Inferior parietal cortex (tissue), 1 donor: ENCODE data around the gene RTCA.
"Not testable (repeated sequence)": the region's sequence is repeated elsewhere in the genome, so short reads cannot be mapped to it uniquely, and the experiment has no call there.

Experiments
- DNase-seq: peaks from one replicate; pipeline ENCODE4 v3.0.0-alpha.2; 2016; ENCODE audit errors: extremely low spot score

RTCA gene

GRCh38 chr1:100306735-100307313, 40.8 kb downstream of the RTCA start:
- no peak for DNase-seq

- DNase-seq, result no peak
Measured at GRCh38 chr1:100308777-100309176, 42.8 kb downstream of the RTCA start.

DNA sequence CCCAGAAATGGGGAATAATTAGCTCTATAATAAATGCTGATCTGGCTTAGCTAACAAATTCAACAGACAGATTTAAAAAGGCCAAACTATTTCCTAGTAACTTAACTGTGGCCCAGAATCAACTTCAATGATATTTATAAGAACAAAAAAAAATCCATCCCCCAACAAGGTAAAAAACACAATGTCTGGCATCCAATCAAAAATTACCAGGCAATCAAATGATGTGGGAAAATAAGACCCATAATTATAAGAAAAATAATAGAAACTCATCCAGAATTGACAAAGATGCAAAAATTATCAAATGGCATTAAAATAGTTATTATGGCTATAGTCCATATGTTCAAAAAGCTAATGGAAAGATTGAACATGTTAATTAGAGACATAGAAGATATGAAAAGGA, 43.8 kb downstream of the RTCA start:
- no peak for DNase-seq

DNA sequence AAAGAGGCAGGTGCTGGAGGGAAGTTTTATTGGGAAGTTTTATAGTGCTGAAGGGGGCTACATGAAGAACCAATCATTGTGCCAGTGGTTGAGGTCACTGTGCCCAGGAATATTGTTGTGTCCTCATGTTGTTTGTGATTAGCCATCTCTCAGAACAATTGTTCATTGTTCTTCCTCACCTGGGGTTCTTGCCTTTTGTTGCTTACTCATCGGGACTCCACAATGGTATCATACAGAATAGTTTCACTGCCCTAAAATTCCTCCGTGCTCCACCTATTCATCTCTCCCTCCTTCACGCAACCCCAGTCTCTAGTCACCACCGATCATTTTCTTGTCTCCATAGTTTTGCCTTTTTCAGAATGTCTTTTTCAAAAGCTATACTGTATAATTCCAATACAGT, 47.4 kb downstream of the RTCA start:
- no peak for DNase-seq

- no peak for DNase-seq
Measured at GRCh38 chr1:100316622-100317021, 50.6 kb downstream of the RTCA start.

DNA sequence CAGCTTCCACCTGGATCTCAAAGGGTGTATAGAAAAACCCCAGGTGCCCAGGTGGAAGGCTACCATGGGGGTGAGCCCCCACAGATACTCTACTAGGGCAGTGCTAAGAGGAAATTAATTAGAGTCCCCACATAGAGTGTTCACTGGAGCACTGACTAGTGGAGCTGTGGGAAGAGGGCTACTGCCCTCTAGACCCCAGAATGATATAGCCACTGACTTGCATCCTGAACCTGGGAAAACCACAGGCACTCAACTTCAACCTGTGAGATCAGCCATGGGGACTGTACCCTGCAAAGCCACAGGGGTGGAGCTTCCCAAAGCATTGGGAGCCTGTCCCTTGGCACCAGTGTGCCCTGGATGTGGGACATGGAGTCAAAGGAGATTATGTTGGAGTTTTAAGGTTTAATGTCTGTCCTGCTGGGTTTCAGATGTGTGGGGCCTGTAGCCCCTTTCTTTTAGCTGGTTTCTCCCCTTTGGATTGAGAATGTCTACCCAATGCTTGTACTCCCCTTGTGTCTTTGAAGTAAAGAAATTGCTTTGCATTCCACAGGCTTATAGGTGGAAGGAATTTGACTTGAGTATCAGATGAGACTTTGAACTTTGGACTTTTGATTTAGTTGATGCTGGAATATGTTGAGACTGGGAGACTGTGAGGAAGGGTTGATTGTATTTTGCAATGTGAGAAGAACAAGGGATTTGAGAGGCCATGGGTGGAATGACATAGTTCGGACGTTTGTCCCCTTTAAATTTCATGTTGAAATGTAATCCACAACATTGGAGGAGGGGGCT, 54.5 kb downstream of the RTCA start:
- DNase-seq, result no peak

GRCh38 chr1:100321100-100321493, 55.1 kb downstream of the RTCA start:
- no peak for DNase-seq

DNA sequence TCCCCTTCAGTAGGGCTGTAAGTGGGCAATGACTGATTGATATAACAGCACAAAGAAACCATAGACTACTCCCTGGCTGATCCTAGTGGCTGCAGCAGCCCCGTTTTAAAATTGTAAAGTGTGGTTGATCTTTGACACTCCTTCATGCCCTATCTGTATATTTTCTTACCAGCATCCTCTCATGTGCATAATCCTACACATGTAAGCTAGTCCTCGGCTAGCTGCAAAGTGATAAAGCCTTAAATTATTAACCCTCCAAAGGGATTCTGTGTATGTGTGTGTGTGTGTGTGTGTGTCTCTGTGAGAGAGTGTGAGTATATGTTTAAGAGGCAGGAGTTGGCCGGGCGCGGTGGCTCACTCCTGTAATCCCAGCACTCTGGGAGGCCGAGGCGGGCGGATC, 55.5 kb downstream of the RTCA start:
- no peak for DNase-seq

- no peak for DNase-seq
Measured at GRCh38 chr1:100322436-100323211, 56.6 kb downstream of the RTCA start.

DNA sequence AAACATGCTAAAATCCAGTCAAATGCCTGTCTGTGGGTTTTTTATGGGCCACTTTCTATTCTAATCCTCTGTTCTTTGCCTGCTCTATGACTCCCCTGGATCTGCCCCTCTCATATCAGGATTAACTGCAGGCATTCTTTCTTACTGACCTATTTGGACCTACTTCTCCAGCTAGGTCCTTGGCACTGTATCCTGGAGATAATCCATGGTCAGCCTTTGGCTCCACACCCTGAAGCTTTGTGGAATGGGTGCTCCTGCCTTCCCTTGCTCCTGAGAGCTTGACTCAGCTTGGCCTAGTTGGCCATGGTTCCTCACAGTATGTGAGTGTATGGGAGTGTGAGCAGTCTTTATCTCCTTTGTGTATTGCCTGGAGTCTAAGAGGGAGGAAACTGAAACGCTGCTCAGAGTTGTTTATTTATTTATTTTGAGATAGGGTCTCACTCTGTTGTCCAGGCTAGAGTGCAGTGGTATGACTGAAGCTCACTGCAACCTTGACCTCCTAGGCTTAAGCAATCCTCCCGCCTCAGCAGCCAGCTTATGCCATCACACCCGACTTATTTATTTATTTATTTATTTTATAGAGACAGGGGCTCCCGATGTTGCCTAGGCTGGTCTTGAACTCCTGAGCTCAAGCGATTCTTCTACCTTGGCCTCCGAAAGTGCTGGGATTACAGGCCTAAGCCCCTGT, 57.5 kb downstream of the RTCA start:
- DNase-seq, result no peak

- no peak for DNase-seq
Measured at GRCh38 chr1:100325415-100326324, 59.7 kb downstream of the RTCA start.

GRCh38 chr1:100326325-100326670, 60.3 kb downstream of the RTCA start:
- not testable (repeated sequence) for DNase-seq

DNA sequence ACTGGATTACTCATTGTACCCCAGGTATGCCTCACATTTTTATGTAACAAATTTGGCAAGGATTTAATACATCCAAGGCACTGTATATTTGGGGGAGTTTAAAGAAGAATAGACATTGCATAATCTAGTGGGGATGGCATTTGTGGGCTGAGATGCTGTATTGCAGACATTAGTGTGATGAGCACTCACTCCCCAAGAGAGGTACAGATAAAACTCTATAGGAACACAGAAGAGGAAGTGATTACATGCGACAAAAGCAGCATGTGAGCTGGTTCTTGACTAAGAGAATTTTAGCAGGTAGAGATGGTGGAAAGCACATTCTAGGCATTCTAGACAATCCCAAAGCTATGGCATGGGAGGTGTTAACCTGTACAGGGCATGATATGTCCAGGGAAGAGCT, 62.1 kb downstream of the RTCA start:
- no peak for DNase-seq

DNA sequence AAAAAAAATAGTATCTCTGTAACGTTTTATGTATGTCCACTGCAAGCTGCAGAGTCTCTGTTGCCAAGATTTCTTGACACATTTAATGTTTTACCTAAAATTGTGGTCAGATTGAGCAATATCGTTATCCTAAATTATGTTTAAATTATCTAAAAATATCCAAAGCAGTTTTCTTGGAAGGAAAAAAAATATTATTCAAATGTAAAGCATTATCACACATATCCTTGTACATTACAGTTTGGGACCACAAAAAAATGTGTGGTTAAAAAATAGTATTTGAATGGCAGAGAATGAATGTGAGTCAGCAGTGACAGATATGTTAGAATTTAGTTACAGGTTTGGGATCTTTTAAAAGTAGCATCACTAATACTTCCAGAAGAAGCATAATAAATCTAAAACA, 65.1 kb downstream of the RTCA start:
- DNase-seq, result not testable (repeated sequence)

- no peak for DNase-seq
Measured at GRCh38 chr1:100332331-100332730, 66.3 kb downstream of the RTCA start.

DNA sequence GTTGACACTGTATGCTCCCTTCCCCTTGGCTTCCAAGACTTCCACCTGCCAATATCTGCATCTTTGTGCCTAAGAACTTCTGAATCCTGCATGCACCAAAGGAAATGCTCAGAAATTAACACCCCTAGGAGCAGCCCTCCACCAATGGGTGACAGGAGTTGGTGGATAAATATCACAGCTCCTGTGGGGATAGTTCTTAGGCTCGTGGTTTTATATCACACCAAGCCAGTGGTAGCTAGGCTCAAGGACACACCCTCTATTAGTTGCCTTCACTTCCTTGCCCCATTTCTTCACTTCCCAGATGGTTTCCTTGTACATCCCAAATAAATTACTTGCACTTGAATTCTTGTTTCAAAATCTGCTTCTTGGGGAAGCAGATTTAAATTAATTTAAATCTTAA, 69.4 kb downstream of the RTCA start:
- DNase-seq, result no peak

DNA sequence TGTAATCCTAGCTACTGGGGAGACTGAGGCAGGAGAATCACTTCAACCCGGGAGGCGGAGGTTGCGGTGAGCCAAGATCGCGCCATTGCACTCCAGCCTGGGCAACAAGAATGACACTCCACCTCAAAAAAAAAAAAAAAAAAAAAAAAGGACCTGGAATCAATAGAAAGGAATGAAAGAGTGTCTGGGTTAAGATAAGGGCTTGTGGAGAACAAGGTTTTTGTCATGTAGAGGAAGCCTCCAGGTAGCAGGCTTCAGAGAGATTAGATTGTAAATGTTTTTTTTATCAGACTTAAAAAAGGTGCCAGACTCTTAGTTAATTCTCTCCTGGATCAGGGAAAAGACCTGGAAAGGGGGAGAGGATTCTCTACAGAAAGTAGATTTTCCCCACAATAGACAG, 71.9 kb downstream of the RTCA start:
- not testable (repeated sequence) for DNase-seq

DNA sequence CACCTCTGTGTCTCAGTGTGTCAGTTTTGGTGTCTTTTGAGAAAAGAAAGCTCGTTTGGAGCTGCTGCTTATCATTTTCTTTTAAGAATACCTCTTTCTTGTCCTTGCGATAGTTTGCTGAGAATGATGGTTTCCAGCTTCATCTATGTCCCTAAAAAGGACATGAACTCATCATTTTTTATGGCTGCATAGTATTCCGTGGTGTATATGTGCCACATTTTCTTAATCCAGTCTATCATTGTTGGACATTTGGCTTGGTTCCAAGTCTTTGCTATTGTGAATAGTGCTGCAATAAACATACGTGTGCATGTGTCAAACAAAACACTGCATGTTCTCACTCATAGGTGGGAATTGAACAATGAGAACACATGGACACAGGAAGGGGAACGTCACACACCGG, 73.7 kb downstream of the RTCA start:
- not testable (repeated sequence) for DNase-seq

DNA sequence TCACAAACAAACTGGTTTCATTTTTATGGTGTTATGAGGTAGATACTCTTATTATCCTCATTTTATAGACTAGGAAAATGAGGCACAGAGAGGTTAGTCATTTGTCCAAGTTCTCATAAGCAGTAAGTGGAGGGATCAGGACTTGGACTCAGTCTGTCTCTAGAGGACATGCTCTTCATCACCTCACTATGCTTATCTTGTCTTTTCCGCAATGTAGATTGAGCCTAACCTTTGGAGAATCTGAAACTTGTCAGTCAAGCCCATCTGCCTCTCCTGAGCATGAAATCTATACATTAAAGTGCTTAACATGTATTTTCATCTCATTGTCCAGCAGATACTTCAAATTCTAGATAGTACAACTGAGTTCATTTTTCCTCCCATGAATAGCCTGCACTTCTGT, 74.5 kb downstream of the RTCA start:
- DNase-seq, result no peak

DNA sequence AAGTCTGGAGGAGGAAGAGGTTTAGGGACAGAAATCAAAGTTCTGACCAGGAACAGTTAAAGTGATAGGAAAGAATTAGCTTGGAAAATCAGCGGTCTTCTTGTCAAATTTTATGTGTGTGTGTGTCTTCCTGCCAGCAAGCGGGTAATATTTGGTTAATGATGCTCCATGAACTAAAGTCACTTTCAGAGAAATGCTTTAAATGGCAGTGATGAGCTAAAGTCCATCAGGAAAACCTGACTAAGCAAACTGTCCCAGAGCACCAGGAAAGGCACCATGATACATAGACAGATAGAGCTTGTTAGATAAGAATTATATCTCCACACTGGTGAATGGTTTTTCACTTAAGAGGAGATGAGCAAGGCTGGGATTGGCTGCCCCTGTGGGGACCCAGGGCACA, 76.3 kb downstream of the RTCA start:
- no peak for DNase-seq
